Superior temporal gyrus (tissue), 1 donor: ENCODE data around the gene TMEM132D.

Experiments
- DNase-seq: peaks from one replicate; pipeline ENCODE4 v3.0.0-alpha.2; 2016; ENCODE audit errors: extremely low spot score

Gene TMEM132D

DNA sequence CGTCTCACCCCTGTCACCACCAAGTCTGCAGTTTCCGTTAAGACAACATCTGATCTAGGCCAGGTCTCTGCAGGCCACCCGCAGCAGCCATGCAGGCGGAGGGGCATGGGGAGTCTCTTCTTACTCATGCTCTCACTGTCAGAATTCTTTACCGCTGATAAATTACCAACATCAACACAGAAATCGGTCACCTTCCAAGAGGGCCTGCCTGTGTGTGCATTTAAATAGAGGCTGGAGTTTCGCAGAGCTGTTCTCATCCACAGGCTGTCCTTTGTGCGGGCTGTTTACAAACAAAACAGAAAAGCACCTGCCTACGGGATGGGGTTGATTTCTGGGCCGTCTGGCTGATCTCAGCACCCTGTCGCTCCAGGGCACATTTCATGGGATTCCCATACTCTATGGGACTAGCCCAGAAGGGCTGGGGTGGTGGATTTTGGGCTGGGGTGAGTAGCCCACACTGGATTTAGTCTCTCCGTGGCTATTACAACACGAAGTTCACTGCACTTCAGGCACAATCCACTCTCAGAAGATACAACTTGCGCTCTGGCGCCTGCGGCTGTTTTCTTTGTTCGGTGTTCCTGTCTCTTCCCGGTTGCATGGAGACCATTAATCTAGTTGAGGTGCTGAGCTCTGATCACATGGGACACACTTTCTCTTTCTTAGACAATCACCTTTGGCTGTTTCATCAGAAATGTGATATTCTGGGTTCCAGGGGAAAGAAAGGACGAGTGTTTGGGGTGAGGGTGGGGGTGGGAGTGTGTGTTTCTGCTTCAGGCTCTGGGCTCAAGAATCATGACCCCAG lies 719.5 kb downstream of the TMEM132D start:
- DNase-seq: no peak

DNA sequence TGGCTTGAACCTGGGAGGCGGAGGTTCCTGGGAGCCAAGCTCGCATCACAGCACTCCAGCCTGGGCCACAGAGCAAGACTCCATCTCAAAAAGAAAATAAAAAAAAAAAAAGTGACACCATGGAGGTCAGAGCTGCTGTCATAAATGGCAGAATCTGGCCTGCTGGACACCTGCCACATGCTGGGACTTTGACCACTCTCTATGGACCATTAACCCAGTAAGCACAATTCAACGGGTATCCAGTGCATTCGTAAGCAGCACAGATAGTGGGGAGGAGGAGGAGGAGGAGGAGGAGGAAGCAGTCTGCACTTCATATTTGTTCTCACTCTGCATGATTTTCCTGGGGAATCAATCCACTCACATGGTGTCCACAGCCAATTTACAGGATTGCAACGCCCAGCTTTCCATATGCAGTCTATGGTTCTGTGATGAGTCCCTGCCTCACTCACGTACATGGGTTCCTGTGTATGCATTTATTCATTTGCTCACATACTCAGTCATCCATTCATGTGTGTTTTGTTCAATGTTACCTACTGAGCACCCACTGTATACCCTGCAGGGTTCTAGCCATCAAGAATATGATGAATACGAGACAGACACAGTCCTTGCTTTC lies 723.8 kb downstream of the TMEM132D start:
- no peak for DNase-seq

GRCh38 chr12:129169928-129170327 lies 733.9 kb downstream of the TMEM132D start:
- DNase-seq: no peak

- no peak for DNase-seq
These were observed 740.0 kb downstream of the TMEM132D start for GRCh38 chr12:129163861-129164260.

DNA sequence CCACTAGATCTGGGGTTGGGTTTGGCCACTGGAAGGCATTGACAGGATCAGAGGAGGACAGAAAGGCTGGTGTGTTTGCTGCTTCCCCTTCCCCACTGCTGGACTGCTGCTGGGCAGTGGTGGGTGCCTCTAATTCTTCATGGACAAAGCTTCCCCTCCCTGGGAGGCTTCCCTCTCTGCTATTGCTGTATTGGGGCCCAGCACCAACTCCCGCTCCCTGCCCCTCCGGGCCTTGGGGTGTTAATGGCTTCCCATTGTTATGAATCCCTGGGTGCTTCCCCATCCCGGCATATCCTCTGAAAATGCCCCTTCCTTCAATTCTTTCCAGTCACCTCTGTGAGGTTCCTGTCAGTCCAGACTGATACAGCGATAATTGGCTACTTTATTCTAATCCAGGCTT lies 740.4 kb downstream of the TMEM132D start:
- DNase-seq: no peak

- DNase-seq: no peak
These were observed 741.0 kb downstream of the TMEM132D start for GRCh38 chr12:129162805-129163204.

- no peak for DNase-seq
These were observed 742.3 kb downstream of the TMEM132D start for GRCh38 chr12:129161511-129161910.

- DNase-seq: no peak
These were observed 743.5 kb downstream of the TMEM132D start for GRCh38 chr12:129160282-129160681.

DNA sequence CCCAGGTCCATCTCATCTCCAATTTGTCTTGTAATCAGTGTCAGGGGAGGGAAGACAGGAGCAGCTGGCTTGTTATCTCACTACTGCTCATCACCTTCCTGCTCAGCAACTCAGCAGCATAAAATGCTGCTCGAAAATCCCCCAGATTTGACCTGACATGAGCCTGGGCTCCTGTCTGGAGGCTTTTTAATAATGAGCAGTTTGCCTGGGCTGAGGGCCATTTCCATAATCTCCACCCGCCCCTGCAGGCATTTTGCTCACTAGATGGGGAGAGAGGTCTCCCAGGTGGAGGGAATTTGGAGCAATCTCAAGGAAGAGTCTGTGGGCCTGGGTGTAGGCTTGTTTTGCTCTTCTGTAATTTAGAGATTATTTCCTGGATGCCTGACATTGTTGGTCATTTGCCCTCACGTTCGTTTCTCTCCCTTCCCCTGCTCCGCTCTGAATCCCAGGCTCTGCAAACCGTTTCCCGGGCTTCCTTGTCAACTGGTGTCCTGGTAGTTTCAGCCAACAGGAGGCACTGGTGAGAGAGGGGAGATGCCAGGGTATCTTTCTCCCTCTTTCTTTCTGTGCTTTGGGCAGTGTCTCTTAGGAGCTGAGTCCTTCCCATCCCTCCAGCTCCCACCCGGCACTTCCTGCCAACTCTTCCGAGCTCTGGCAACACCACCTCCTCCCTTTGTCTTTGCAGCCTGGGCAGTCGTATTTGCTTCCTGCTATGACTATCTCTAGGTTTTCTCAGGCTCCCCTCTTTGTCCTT lies 751.3 kb downstream of the TMEM132D start:
- no peak for DNase-seq

DNA sequence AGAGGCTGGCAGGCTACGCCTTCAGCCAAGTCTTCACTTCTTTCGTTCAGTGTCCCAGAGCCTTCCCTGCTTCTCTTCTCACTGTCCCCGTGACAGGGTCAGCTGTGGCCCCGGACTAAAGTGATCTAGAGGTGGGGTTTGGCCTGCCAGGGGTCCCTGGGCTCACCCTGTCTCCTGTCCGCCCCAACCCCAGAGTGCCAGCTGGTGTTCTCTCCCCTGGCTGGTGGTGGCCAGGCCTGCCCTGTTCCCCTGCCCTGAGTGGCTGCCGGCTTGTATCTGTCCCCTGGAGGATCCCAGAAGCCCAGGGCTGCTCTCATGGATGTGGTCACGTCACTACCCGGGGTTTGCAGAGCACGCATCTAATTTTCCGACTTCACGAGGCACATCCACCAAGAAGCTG lies 753.1 kb downstream of the TMEM132D start:
- no peak for DNase-seq

GRCh38 chr12:129145381-129145780 lies 758.4 kb downstream of the TMEM132D start:
- DNase-seq: peak; percentile 73

DNA sequence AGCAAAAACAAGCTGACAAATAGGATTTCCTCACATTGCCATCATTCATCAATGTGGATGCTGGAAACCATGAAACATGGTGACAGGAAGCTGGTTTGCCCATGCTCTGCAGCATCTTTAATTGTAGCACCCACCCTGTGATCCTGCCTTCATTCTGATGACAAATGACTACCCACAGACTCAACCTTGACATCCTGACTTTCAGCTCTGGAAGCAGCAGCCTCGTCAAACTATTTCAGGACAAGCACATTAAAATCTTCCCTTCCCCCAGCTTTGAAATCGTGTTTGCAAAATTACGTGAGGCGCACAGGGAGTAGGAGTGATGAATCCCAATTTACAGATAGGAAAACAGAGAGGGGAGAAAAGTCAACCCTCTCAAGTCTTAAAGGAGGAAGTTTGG lies 765.0 kb downstream of the TMEM132D start:
- DNase-seq: no peak

GRCh38 chr12:129136694-129137325 lies 767.0 kb downstream of the TMEM132D start:
- DNase-seq: no peak

- no peak for DNase-seq
These were observed 776.1 kb downstream of the TMEM132D start for GRCh38 chr12:129127771-129128170.

- no peak for DNase-seq
These were observed 776.6 kb downstream of the TMEM132D start for GRCh38 chr12:129127211-129127610.

DNA sequence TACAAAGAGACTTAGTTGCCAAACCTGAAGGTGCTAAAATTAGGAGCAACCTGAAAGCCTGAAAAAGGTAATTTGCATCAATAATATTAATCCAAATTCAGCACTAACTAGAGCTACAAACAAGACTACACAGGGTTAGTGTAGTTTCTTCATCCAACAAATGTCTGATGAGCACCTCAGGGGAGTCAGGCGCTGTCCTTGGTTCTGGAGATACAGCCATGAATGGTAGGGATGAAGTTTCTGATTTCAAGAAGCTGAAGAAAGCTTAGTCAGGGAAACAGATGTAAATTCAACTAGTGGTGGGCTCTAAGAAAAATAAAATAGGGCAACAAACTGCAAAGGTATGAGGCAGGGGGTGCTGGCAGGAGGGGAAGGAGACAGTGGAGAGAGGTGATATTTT lies 784.3 kb downstream of the TMEM132D start:
- no peak for DNase-seq

GRCh38 chr12:129115558-129115957 lies 788.3 kb downstream of the TMEM132D start:
- no peak for DNase-seq

- DNase-seq: no peak
These were observed 793.2 kb downstream of the TMEM132D start for GRCh38 chr12:129110575-129110974.

GRCh38 chr12:129109174-129110001 lies 794.4 kb downstream of the TMEM132D start:
- DNase-seq: no peak

- DNase-seq: no peak
These were observed 797.1 kb downstream of the TMEM132D start for GRCh38 chr12:129106772-129107171.

- no peak for DNase-seq
These were observed 800.6 kb downstream of the TMEM132D start for GRCh38 chr12:129103231-129103630.
